Urothelium cell line (cell line): ENCODE measurements around the gene KDM3A.

Experiments
- DNase-seq: peaks from one replicate; pipeline ENCODE4 v3.0.0; 2011; ENCODE audit warnings: low spot score, mixed read lengths
- FAIRE-seq: peaks from 2 replicates; lab custom pipeline; 2011; peaks lifted over from hg19 to GRCh38; lab: Jason Lieb, UNC

The KDM3A gene

DNA sequence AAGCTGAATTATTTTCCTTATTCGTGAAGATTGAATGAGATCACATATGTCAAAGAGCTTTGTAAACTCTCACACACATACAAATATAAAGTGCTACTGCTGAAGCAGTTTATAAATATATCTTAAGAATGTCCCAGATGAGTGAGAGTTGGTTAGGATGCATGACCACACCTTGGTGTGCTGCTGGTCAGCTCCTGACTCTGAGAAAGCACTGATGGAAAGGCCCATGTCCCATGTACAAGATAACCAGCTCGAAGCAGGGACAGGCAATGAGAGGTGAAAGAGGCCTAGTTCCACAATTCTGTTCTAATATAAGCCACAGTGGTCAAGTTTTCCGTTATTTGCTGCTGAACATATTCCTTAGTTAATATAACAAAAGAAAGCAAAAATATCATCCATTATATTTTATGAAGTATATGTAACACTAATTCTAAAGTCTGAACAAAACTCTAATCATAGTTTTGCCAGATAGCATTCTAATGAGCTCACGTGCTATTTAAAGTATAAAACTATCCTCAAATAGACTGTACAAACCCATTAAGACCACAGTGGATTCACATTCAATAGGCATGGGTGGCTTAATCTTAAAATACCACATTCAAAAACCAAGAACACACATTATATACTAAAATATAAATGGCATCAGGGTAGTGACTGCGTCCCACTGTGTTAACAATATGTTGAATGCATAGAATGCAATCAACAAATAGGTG, 72.9 kb downstream of the KDM3A start:
- DNase-seq: no peak
- no peak for FAIRE-seq

DNA sequence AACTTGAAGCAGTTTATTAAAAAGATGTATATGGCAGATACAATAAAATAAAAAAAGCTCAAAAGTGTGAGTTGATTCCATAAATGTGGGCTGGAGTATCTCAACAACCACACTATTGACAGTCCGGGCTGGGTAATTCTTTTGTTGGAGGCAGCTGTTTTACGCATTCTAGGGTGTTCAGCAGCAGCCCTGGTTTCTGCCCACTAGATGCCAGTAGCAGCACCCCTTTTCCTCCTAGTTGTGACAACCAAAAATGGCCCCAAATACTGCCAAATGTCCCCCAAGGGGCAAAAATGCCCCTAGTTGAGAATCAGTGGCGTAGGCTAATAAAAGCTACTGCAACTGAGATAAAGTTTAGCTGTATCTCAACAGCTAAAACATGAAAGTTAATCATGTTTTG, 77.3 kb downstream of the KDM3A start:
- FAIRE-seq (no peak), DNase-seq (no peak)

DNA sequence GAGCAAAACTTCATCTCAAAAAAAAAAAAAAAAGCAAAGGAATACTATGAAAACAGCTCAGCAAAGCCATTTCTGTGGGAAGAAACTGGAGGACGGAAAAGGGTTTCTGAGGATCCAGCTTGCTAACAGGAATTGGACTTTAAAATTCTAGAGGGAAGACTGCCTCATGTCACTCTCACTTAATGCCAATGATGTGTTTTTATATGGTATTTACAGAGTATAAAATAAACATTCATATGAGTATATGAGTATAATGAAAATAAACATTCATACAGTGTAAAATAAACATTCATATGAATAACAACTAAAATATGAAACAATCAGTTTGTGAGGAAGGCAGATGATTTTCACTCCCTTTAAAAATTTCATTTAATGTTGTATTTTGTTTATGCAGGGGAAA, 78.2 kb downstream of the KDM3A start:
- no peak for FAIRE-seq
- DNase-seq: no peak

DNA sequence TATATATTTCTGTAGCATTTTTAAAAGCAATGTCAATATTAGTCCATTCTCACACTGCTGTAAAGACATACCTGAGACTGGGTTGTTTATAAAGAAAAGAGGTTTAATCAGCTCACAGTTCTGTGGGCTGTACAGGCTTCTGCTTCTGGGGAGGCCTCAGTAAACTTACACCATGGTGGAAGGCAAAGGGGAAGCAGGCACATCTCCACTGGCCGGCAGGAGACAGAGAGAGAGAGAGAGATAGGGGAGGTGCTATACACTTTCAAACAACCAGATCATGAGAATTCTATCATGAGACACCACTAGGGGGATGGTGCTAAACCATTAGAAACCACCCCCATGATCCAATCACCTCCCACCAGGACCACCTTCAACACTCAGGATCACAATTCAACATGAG, 79.0 kb downstream of the KDM3A start:
- DNase-seq (no peak), FAIRE-seq (no peak)

DNA sequence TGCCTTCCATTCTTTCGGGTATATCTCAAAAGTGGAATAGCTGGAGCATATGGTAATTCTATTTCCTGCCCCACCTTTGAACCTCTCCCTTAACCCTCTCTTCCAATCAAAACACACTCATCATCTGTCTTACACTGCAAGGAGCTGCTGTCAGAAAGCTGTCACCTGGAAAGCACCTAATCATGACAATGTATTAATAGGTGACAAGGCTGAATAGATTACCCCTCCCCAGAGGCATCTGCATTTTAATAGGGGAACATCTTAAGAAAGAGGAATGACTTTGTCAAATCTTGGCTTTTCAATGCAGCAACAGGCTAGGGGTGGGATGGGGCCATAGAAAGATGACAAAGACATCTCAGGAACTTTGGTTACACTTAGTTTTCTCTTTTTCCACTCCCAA, 80.8 kb downstream of the KDM3A start:
- FAIRE-seq (no peak), DNase-seq (no peak)

DNA sequence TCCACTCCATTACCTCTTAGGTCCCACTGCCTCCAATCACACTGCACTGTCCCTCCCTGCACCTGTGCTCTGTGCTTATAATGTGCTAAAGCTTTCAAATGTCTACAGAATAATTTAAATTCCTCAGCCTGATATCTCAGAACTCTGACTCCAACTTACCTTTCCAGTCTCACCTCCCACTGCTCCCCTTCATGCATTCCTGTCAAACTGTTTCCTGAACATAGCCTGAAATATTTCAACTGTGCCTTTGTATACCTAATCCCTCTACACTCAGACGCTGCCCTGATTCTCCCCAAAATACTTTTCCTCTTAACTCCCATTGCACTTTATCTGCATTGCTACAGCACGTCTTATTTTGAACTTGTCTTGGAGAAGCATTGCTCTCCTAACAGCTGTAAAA, 81.5 kb downstream of the KDM3A start:
- DNase-seq: no peak
- FAIRE-seq: no peak

DNA sequence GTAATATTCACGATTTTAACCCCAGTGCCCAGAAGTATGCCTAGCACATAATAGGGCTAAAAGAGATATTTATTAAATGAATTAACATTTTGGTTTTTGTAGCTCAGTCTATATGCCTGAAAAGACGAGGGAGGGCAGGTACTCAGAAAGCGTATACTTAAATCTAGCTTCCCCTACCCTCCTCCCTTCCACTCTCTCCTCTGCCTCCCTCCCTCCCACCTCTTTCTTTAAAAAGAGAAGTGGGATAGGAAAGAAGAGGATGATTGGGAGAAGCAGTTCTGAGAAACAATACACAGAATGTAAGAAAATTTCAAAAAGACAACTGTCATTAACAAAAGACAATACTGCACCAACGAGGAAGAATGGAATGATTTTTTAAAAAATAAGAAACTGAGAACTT, 82.3 kb downstream of the KDM3A start:
- no peak for DNase-seq
- FAIRE-seq: no peak

DNA sequence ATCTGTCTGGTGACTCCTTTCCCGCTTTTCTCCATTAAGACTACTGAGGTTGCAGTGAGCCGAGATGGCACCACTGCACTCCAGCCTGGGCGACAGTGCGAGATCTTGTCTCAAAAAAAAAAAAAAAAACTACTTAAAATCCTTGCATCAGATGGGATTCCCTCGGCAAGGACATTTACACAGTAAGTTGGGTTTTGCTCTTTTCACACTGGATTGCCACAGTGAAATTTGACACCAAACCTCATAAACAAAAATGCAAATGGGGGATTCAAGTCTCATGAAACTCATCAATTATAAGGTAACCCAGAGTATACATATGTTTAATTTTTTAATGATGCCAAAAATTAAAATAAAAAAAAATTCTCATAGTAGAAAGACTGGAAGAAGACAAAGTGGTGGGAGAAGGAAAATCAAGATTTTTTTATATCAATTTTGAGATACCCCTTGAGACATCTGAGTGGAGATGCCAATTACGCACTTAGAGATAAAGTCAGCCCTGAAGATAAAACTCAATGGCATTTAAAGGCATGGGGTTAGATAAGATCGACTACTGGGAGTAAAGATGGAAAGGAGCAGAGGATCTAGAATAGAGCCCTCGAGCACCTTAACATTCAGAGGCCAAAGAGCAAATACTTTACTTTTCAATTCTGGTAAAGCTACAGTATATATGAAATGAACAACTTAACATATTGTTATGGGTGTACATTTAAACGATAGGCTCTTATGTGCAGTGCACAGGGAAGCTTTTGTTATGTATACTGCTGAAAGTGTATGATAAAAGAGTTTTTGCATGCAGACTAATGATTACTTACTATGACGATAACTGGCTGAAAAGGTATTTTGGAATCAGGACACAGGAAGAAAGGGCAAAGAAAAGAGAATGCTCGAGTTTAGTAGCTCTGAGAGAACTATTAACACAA, 84.5 kb downstream of the KDM3A start:
- DNase-seq (no peak), FAIRE-seq (no peak)

DNA sequence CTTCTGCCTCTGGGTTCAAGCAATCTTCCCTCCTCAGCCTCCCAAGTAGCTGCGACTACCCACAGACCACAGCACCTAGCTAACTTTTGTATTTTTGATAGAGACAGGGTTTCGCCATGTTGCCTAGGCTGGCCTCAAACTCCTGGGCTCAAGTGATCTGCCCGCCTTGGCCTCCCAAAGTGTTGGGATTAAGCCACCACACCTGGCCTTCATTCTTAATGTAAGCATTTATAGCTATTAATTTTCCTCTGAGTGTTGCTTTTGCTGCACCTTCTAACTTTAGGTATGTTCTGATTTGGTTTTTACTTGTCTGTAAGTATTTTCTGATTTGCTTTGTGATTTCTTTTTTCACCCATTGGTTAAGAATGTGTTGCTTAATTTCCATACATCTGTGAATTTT, 92.4 kb downstream of the KDM3A start:
- FAIRE-seq (no peak), DNase-seq (no peak)

DNA sequence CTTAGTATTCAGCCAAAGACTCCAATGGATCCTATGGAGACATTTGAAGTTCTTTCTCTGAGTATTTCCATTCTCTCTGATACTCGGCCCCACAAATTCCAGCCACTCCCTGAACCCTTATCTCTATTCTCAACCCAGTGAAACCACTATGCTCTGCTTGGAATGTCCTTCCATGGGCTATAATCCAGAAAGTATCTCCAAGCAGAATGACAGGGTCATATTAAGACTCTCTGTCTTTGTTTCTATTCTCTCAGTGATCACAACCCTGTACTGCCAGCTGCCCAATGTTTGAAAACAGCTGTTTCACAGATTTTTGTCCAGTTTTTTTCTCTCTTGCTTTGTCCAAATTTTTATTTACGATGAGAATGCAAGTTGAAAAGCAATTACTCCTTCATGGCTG, 100.2 kb downstream of the KDM3A start:
- DNase-seq: no peak
- no peak for FAIRE-seq
